ENCODE results near the gene STMN1.

STMN1 gene

GRCh38 chr1:25911162-25911561 lies 4.9 kb upstream of the STMN1 start:
- Mint-ChIP-seq H3K36me3 (ENCODE audit: low read depth) (no peaks in the 10 kb centered on the region), H3K4me3 (no peak overlapping the region), H3K27me3 (ENCODE audit: low read depth) (peaks cover 30% of the 10 kb centered on the region), H3K27ac (no peak overlapping the region), H3K4me1 (ENCODE audit: low read depth) (peaks cover 9% of the 10 kb centered on the region), H3K9me3 (no peaks in the 10 kb centered on the region)
- no peak for DNase-seq (ENCODE audit: low spot score)

DNA sequence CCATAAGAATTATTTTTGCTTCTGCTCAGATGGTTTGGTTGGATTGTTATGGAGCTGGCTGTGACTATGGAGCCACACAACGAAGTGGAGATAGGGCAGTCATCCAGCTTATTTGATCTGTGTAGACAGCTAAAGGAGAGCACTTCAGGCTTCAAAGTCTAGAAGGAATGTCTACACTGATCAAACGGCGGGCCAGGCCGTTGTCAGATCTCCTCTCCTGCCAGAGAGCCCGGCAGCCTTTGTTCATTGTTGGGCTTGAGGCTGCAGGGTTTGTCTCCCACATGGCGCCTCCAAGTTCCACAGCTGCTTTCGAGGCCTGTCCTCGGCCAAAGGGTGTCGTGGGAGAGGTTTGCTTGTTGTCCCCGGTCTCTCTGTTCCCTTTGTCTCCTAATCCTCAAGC lies 2.8 kb upstream of the STMN1 start:
- peaks cover 30% of the 10 kb centered on the region for H3K27me3 Mint-ChIP-seq (ENCODE audit: low read depth)
- peaks cover 10% of the 10 kb centered on the region for H3K36me3 Mint-ChIP-seq (ENCODE audit: low read depth)
- no peak overlapping the region for H3K4me3 Mint-ChIP-seq
- no peak for DNase-seq (ENCODE audit: low spot score)
- H3K9me3 Mint-ChIP-seq = no peaks in the 10 kb centered on the region
- no peak overlapping the region for H3K27ac Mint-ChIP-seq
- peaks cover 18% of the 10 kb centered on the region for H3K4me1 Mint-ChIP-seq (ENCODE audit: low read depth)

GRCh38 chr1:25908161-25908560 lies 1.9 kb upstream of the STMN1 start:
- H3K27ac Mint-ChIP-seq = no peak overlapping the region
- H3K4me1 Mint-ChIP-seq (ENCODE audit: low read depth) = peaks cover 25% of the 10 kb centered on the region
- no peak overlapping the region for H3K4me3 Mint-ChIP-seq
- no peaks in the 10 kb centered on the region for H3K9me3 Mint-ChIP-seq
- peaks cover 17% of the 10 kb centered on the region for H3K36me3 Mint-ChIP-seq (ENCODE audit: low read depth)
- H3K27me3 Mint-ChIP-seq (ENCODE audit: low read depth) = peaks cover 30% of the 10 kb centered on the region
- DNase-seq (ENCODE audit: low spot score) = no peak

GRCh38 chr1:25907601-25908000 lies 1.4 kb upstream of the STMN1 start:
- Mint-ChIP-seq H3K27me3 (ENCODE audit: low read depth) (peaks cover 27% of the 10 kb centered on the region), H3K4me3 (peak overlapping the region; percentile 75), H3K9me3 (no peaks in the 10 kb centered on the region), H3K27ac (peak overlapping the region; percentile 10), H3K4me1 (ENCODE audit: low read depth) (peaks cover 30% of the 10 kb centered on the region), H3K36me3 (ENCODE audit: low read depth) (peaks cover 21% of the 10 kb centered on the region)
- DNase-seq (ENCODE audit: low spot score) = no peak

- no peaks in the 10 kb centered on the region for H3K9me3 Mint-ChIP-seq
- peak; percentile 20 for DNase-seq (ENCODE audit: low spot score)
- peaks cover 25% of the 10 kb centered on the region for H3K27me3 Mint-ChIP-seq (ENCODE audit: low read depth)
- peaks cover 24% of the 10 kb centered on the region for H3K36me3 Mint-ChIP-seq (ENCODE audit: low read depth)
- H3K4me3 Mint-ChIP-seq = peak overlapping the region; percentile 75
- H3K4me1 Mint-ChIP-seq (ENCODE audit: low read depth) = peaks cover 32% of the 10 kb centered on the region
- H3K27ac Mint-ChIP-seq = peak overlapping the region; percentile 51
Measured at GRCh38 chr1:25906644-25907300, 553 bp upstream of the STMN1 start.

DNA sequence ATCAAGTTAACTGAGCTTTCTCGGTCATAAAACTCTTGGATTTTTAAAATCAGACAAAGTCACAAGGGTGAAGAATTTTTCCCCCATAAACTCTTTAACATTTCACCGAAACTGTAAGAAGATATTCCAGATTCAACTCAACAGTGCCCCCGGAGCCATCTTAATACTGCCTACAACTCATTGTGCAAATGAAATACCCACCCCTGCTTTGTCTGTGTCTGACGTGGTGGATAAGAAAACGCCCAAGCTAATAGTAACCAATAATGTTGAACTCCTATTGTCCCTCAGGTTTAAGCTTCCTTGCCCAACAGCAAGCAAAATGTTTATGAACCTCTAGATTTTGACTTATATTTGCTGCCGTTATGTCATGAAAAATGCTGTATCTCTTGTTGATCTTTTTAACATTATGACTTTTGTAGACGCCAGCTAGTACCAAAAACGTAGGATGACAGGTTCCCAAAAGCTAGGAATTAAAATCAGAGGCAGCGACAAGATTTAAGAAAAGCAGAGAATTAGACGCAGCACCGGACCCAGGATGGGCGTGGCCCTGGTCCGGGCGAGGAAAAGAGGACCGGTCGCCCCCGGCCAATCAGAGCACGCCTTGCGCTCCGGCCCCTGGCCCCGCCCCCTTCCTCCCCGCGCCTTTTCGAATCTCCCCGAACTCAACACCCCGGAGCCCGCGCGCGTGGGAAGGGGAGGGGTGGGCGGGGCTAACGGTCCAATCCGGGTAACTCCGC lies 1.1 kb downstream of the STMN1 start:
- no peaks in the 10 kb centered on the region for H3K9me3 Mint-ChIP-seq
- peak overlapping the region; percentile 93 for H3K4me3 Mint-ChIP-seq
- H3K27me3 Mint-ChIP-seq (ENCODE audit: low read depth) = peaks cover 25% of the 10 kb centered on the region
- DNase-seq (ENCODE audit: low spot score) = peak; percentile 89
- H3K4me1 Mint-ChIP-seq (ENCODE audit: low read depth) = peaks cover 42% of the 10 kb centered on the region
- peaks cover 41% of the 10 kb centered on the region for H3K36me3 Mint-ChIP-seq (ENCODE audit: low read depth)
- H3K27ac Mint-ChIP-seq = peak overlapping the region; percentile 89

DNA sequence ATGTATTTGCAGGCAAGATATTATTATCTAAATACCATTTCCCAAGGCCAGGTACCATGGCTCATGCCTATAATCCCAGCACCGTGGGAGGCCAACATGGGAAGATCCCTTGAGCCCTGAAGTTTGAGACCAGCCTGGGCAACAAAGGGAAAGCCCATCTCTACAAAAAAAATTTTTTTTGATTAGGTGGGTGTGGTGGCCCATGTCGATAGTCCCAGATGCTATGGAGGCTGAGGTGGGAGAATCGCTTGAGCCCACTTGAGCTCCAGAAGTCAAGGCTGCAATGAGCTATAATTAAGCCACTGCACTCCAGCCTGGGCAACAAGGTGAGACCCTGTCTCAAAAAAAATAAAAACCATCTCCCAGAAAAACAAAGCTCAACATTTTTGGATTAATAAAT lies 2.2 kb downstream of the STMN1 start:
- Mint-ChIP-seq H3K27ac (peak overlapping the region; percentile 89), H3K27me3 (ENCODE audit: low read depth) (peaks cover 18% of the 10 kb centered on the region), H3K36me3 (ENCODE audit: low read depth) (peaks cover 48% of the 10 kb centered on the region), H3K9me3 (no peaks in the 10 kb centered on the region), H3K4me1 (ENCODE audit: low read depth) (peaks cover 47% of the 10 kb centered on the region), H3K4me3 (peak overlapping the region; percentile 93)
- DNase-seq (ENCODE audit: low spot score) = no peak

DNA sequence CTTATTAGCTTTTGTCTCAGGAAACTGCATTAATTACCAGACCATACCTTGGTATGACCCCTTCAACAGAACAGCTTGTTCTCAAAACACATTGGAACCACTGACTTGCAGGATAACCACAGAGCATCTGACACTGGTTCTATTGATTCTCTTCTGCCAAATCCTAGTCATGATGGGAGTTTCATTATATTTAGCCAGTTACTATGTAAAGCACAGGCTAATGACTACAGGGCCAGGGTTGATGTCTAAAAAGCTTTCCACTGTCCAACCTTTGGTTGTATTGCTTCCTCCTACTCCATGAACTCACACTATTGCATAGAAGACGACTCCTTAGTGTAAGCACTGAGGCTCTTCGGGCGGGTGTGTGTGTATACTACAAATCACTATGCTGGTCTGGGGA lies 3.8 kb downstream of the STMN1 start:
- H3K9me3 Mint-ChIP-seq = no peaks in the 10 kb centered on the region
- peaks cover 60% of the 10 kb centered on the region for H3K36me3 Mint-ChIP-seq (ENCODE audit: low read depth)
- peak overlapping the region; percentile 49 for H3K27ac Mint-ChIP-seq
- peak overlapping the region; percentile 45 for H3K4me3 Mint-ChIP-seq
- no peak for DNase-seq (ENCODE audit: low spot score)
- peaks cover 7% of the 10 kb centered on the region for H3K27me3 Mint-ChIP-seq (ENCODE audit: low read depth)
- peaks cover 45% of the 10 kb centered on the region for H3K4me1 Mint-ChIP-seq (ENCODE audit: low read depth)

DNA sequence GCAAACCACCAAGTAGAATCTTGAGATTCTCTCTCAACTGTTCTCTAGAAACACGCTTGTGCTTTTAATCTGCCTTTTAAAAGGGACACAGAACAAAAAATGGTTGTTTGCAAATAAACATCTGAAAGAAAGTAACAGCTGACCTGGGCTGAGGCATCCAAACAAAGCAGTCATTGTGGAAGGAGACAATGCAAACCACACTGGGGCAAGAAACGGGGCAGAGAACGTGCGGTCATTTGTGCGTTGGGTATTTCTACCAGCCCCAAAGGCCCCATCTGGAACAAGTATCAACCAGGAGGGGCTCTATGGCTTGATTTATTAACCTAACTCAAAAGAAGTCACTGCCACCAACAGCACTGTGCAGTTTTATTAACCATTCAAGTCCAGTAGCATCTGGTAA lies 6.0 kb downstream of the STMN1 start:
- Mint-ChIP-seq H3K9me3 (no peaks in the 10 kb centered on the region), H3K36me3 (ENCODE audit: low read depth) (peaks cover 77% of the 10 kb centered on the region), H3K27me3 (ENCODE audit: low read depth) (no peaks in the 10 kb centered on the region), H3K27ac (no peak overlapping the region), H3K4me1 (ENCODE audit: low read depth) (peaks cover 52% of the 10 kb centered on the region), H3K4me3 (no peak overlapping the region)
- DNase-seq (ENCODE audit: low spot score) = no peak

- Mint-ChIP-seq H3K4me1 (ENCODE audit: low read depth) (peaks cover 53% of the 10 kb centered on the region), H3K36me3 (ENCODE audit: low read depth) (peaks cover 75% of the 10 kb centered on the region), H3K27me3 (ENCODE audit: low read depth) (no peaks in the 10 kb centered on the region), H3K9me3 (no peaks in the 10 kb centered on the region), H3K4me3 (no peak overlapping the region), H3K27ac (no peak overlapping the region)
- no peak for DNase-seq (ENCODE audit: low spot score)
Measured at GRCh38 chr1:25899792-25900191, 6.4 kb downstream of the STMN1 start.

GRCh38 chr1:25898223-25899015 lies 7.8 kb downstream of the STMN1 start:
- Mint-ChIP-seq H3K36me3 (ENCODE audit: low read depth) (peaks cover 65% of the 10 kb centered on the region), H3K4me3 (no peak overlapping the region), H3K27ac (peak overlapping the region; percentile 14), H3K27me3 (ENCODE audit: low read depth) (no peaks in the 10 kb centered on the region), H3K9me3 (no peaks in the 10 kb centered on the region), H3K4me1 (ENCODE audit: low read depth) (peaks cover 41% of the 10 kb centered on the region)
- no peak for DNase-seq (ENCODE audit: low spot score)

GRCh38 chr1:25897754-25898153 lies 8.5 kb downstream of the STMN1 start:
- DNase-seq (ENCODE audit: low spot score) = no peak
- Mint-ChIP-seq H3K4me3 (no peak overlapping the region), H3K36me3 (ENCODE audit: low read depth) (peaks cover 60% of the 10 kb centered on the region), H3K27me3 (ENCODE audit: low read depth) (no peaks in the 10 kb centered on the region), H3K9me3 (no peaks in the 10 kb centered on the region), H3K4me1 (ENCODE audit: low read depth) (peaks cover 36% of the 10 kb centered on the region), H3K27ac (peak overlapping the region; percentile 7)

GRCh38 chr1:25896266-25896665 lies 10.0 kb downstream of the STMN1 start:
- DNase-seq (ENCODE audit: low spot score) = no peak
- no peaks in the 10 kb centered on the region for H3K9me3 Mint-ChIP-seq
- peaks cover 31% of the 10 kb centered on the region for H3K4me1 Mint-ChIP-seq (ENCODE audit: low read depth)
- no peaks in the 10 kb centered on the region for H3K27me3 Mint-ChIP-seq (ENCODE audit: low read depth)
- peak overlapping the region; percentile 38 for H3K27ac Mint-ChIP-seq
- no peak overlapping the region for H3K4me3 Mint-ChIP-seq
- H3K36me3 Mint-ChIP-seq (ENCODE audit: low read depth) = peaks cover 50% of the 10 kb centered on the region

DNA sequence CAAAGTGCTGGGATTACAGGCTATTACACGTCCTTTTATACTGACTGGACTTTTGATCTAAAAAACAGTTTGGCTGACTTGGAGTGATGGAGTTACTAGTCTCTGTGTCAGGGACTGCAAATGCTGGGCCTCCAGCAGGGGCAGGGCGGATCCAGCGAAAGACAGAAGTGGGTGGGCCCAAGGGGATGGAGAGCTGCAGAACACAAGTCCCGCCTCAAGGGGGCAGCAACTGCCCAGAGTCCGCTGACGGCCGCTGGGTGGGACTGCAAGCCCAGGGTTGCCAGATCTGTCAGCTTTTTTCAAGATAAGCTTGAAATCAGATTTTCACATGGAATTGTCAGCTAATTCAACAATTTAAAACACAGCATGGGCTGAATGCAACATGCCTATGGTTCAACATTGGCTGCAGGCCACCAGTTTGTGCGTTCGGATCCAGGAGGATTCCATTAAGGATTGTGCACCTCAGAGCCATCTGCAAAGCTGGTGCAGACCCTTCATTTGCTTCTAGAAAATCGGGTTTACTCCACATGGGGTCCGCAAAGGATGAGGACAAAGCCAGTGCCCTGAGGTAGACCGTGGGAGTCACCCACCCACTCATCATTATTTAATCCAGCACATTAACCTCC lies 10.7 kb downstream of the STMN1 start:
- H3K27me3 Mint-ChIP-seq (ENCODE audit: low read depth) = no peaks in the 10 kb centered on the region
- no peak overlapping the region for H3K4me3 Mint-ChIP-seq
- peaks cover 23% of the 10 kb centered on the region for H3K4me1 Mint-ChIP-seq (ENCODE audit: low read depth)
- no peaks in the 10 kb centered on the region for H3K9me3 Mint-ChIP-seq
- peak; percentile 84 for DNase-seq (ENCODE audit: low spot score)
- H3K36me3 Mint-ChIP-seq (ENCODE audit: low read depth) = peaks cover 42% of the 10 kb centered on the region
- peak overlapping the region; percentile 42 for H3K27ac Mint-ChIP-seq

Measured in T-helper 2 cell treated with Interferon-gamma antibody and Interleukin-4, amounts not matched to agents 5 μg/mL and 100 μg/mL, for 36 hours (primary cell).